Ishikawa (cell line): ENCODE data around the gene WIF1.

Source experiments
- CEBPB ChIP-seq: IDR thresholded peaks from 2 replicates; pipeline ENCODE4 v1.6.1; 2012
- CREB1 ChIP-seq: IDR thresholded peaks from 2 replicates; pipeline ENCODE4 v1.6.1; 2012; ENCODE audit warnings: low read depth
- EGR1 ChIP-seq: IDR thresholded peaks from 2 replicates; pipeline ENCODE4 v1.6.1; 2012
- EP300 ChIP-seq: IDR thresholded peaks from 2 replicates; pipeline ENCODE4 v1.6.1; 2012; ENCODE audit warnings: borderline replicate concordance
- FOXM1 ChIP-seq: IDR thresholded peaks from 2 replicates; pipeline ENCODE4 v1.6.1; 2012; ENCODE audit warnings: low read depth, borderline replicate concordance
- RAD21 ChIP-seq: IDR thresholded peaks from 2 replicates; pipeline ENCODE4 v1.6.1; 2012; ENCODE audit warnings: low read depth
- TAF1 ChIP-seq: IDR thresholded peaks from 2 replicates; pipeline ENCODE4 v1.6.1; 2012; ENCODE audit warnings: low read depth, mild to moderate bottlenecking
- TEAD4 ChIP-seq: IDR thresholded peaks from 2 replicates; pipeline ENCODE4 v1.6.1; 2012
- YY1 ChIP-seq: IDR thresholded peaks from 2 replicates; pipeline ENCODE4 v1.6.1; 2012; ENCODE audit warnings: low read depth
- ZBTB7A ChIP-seq: IDR thresholded peaks from 2 replicates; pipeline ENCODE4 v1.6.1; 2012; ENCODE audit warnings: low read depth
- TF ChIP-seq, protein P1 (sequence below): IDR thresholded peaks from 2 replicates; pipeline ENCODE4 v1.6.1; 2012
- TF ChIP-seq, protein P2 (sequence below): IDR thresholded peaks from 2 replicates; pipeline ENCODE4 v1.6.1; 2012; ENCODE audit warnings: low read depth, mild to moderate bottlenecking

DNA sequence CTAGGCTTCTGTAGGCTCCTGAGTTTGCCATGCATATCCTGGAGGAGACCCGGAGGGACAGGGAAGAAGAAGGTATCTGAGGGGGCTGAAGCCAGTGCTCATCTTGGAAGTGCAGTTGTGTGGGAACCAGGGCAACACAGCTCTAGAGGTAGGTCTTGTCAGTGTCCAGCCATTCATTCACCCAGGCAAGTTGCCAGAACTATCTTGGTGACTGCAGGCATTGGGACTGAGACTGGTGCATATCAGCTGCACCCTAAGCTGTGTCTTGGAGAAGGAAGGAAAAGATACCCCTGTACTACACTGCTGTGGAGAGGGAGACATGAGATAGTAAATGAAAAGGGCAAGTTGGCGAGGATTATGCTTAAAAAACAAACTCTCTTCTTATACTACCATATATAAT, 4.9 kb upstream of the WIF1 start:
- no peak for TF ChIP-seq CREB1
- no peak for TF ChIP-seq EGR1
- TF ChIP-seq, protein P1, sequence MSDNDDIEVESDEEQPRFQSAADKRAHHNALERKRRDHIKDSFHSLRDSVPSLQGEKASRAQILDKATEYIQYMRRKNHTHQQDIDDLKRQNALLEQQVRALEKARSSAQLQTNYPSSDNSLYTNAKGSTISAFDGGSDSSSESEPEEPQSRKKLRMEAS: no peak
- TF ChIP-seq YY1: no peak
- no peak for TF ChIP-seq FOXM1
- no peak for TF ChIP-seq CEBPB
- no peak for TF ChIP-seq EP300
- TF ChIP-seq TAF1: no peak
- TF ChIP-seq ZBTB7A: no peak
- no peak for TF ChIP-seq RAD21
- TF ChIP-seq, protein P2, sequence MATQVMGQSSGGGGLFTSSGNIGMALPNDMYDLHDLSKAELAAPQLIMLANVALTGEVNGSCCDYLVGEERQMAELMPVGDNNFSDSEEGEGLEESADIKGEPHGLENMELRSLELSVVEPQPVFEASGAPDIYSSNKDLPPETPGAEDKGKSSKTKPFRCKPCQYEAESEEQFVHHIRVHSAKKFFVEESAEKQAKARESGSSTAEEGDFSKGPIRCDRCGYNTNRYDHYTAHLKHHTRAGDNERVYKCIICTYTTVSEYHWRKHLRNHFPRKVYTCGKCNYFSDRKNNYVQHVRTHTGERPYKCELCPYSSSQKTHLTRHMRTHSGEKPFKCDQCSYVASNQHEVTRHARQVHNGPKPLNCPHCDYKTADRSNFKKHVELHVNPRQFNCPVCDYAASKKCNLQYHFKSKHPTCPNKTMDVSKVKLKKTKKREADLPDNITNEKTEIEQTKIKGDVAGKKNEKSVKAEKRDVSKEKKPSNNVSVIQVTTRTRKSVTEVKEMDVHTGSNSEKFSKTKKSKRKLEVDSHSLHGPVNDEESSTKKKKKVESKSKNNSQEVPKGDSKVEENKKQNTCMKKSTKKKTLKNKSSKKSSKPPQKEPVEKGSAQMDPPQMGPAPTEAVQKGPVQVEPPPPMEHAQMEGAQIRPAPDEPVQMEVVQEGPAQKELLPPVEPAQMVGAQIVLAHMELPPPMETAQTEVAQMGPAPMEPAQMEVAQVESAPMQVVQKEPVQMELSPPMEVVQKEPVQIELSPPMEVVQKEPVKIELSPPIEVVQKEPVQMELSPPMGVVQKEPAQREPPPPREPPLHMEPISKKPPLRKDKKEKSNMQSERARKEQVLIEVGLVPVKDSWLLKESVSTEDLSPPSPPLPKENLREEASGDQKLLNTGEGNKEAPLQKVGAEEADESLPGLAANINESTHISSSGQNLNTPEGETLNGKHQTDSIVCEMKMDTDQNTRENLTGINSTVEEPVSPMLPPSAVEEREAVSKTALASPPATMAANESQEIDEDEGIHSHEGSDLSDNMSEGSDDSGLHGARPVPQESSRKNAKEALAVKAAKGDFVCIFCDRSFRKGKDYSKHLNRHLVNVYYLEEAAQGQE: no peak
- TF ChIP-seq TEAD4: no peak
